Epithelial cell of esophagus (primary cell): ENCODE data around the gene TBX3.
A peak's percentile ranks its signal among the peaks of the same experiment; 100 is the strongest.

Source experiments
- DNase-seq: peaks from one replicate; pipeline ENCODE4 v3.0.0; 2010; ENCODE audit warnings: low read depth
- H3K4me3 ChIP-seq: 2 replicates; pipeline ENCODE4 v1.5.1; 2011; ENCODE audit warnings: mild to moderate bottlenecking, low read length, control low read depth
- TF ChIP-seq, protein P1 (sequence below): IDR thresholded peaks from 2 replicates; pipeline ENCODE4 v1.5.1; 2011; ENCODE audit warnings: low read depth, mild to moderate bottlenecking, low read length, control low read depth, inconsistent platforms; ENCODE audit not compliant: insufficient read depth; ENCODE audit errors: missing control alignments

Gene TBX3

DNA sequence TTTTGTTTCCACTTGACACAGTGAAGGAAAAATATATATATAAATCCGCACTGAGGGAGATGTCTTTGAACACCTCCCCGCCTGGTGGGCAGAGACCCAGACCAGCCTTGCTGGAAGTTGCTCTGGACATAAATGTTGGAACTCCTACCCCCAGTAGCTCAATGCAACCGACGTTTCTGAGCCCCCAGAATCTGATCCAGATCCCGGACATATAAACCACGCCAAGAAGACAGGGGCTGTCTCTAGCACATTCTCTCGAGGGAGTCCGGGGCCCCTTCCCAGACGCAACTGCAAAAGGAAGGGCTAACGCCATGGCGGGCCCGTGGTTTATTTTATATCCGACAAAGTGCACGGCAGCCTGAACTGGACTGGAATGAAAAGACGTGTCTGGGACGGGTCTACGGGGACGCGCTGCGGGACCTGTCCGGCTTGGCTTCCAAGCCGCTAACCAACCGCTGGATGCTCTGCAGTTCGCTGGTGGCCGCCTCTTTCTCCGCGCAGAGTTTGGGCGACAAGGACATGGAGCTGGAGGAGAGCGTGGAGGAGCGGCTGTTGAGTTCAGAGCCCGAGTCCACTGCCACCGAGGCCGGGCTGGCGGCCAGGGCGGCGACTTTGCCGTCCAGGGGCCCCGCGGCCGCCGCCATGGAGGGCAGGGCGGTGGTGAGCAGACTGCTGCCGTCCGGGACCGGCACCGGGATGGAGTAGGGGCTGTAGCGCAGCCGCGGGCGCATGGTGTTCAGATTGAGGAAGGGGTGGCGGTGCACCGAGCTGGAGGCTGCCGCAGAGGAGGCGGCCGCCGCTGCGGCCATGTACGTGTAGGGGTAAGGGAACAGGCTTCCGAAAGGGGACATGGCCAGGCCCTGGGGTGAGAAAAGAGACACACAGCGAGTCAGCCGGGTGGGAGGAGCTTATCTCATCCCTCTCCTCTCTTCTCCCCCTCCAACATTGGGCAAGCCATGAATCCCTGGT is 12.2 kb downstream of the TBX3 start:
- TF ChIP-seq, protein P1, sequence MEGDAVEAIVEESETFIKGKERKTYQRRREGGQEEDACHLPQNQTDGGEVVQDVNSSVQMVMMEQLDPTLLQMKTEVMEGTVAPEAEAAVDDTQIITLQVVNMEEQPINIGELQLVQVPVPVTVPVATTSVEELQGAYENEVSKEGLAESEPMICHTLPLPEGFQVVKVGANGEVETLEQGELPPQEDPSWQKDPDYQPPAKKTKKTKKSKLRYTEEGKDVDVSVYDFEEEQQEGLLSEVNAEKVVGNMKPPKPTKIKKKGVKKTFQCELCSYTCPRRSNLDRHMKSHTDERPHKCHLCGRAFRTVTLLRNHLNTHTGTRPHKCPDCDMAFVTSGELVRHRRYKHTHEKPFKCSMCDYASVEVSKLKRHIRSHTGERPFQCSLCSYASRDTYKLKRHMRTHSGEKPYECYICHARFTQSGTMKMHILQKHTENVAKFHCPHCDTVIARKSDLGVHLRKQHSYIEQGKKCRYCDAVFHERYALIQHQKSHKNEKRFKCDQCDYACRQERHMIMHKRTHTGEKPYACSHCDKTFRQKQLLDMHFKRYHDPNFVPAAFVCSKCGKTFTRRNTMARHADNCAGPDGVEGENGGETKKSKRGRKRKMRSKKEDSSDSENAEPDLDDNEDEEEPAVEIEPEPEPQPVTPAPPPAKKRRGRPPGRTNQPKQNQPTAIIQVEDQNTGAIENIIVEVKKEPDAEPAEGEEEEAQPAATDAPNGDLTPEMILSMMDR: no peak
- no peak for DNase-seq
- no peak overlapping the region for H3K4me3 ChIP-seq

DNA sequence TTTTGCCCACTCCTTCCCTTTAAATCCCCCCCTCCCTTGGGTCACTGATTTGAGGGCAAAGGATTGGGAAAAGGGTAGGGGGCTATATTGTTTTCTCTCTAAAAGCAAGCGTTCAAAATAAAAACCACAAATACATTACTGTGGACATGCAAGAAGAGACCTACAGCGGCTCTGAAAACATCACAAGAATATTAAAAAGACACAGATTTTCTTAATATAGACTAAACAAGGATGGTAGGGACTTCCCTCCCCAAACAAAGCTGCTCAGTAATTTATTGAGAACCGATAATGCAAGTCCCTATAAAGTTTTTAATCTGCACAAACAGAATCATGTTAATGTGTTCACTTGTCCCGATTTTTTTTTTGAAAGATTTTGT is 12.9 kb downstream of the TBX3 start:
- DNase-seq: no peak
- TF ChIP-seq, protein P1: no peak
- no peak overlapping the region for H3K4me3 ChIP-seq

DNA sequence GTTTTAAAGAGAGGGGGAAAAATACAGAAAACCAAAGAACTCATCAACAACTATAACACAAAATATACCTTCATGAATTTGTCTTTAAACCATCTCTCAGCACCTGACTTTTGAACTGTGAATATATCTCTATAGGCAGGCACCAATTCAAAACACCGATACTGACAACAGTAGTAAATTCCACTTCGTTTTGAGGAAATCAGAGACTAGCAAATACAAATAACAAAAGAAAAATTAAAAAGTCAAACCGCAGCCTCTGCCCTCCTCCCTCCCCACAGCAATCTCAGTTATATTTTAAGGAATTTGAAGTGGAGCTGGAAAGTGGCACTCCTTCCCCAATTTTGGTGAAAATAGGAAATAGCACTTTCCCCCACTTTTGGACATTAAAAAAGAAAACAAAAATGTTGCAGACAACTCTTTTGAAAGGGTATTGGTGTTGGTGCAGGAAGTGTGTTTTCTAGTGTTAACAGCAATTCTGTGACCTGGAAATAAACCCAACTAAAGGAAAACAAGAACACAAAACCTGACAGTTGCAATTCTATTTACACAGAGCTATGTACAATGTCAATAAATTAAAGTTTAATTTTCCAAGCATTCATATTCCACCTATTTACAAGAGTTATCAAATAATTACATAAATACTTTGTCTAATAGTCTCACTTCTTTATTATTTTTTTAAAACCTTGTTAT is 13.5 kb downstream of the TBX3 start:
- H3K4me3 ChIP-seq: no peak overlapping the region
- TF ChIP-seq, protein P1: no peak
- DNase-seq: no peak

DNA sequence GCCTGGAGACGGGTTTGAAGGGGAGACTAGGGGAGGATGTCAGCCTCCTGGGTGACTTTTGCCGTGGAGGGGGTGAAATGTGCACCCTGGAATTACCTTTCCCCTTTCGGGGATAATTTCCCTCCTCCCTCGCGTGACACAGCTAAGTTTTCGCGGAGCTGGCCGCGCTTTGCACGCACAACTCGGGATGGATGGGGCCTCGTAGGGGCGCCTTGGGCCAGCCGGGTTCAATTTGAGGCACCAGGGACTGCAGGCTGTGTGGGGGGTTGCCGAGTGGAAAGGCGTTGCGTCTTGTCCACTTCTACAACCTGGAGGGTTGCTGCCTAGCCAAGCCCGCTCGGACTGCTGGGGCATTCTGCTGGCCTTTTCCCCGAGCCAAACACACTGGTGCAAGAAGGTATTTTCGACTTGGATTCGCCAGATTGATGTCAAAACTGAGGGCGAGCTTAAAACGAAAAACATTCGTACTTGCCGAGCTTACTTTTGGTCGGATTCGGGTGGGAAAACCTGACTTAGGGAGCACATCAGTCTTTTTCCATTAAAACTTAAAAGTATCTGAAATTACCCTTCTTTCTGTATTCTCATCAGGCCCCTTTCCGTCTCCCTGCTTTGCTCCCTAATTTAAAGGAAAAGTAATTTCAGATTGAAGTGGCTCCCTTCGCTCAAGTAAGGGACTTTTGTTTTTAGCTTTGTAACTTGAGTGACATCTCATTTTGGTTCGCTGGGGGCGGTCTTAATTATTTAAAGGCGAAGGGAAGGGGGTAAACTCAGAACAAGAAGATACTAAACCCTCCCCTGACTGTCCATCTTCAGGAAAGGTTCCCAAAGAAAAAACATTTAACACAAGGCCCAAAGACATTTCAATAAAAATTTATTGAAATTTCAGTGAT is 14.3 kb downstream of the TBX3 start:
- no peak for DNase-seq
- H3K4me3 ChIP-seq: no peak overlapping the region

DNA sequence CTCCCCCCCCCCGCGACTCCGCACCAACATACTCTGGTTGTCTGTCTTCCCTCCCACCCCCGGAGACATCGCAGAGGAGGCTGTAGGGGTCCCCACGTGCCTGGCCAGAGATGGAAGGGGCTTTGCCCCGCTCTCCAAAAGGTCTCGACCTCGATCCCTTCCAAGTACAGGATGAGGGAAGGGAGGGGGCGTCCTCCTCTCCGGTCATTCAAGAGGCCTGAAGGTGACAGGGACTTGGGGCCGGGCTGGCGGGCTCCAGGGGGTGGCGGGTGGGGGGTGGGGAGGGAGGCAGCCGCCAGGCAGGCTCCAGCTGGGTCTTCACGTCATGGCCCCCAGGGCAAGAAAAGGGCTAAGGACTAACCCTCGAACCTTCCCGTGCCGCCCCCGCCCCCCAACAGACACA is 15.1 kb downstream of the TBX3 start:
- TF ChIP-seq, protein P1: no peak
- H3K4me3 ChIP-seq: no peak overlapping the region
- DNase-seq: no peak

More for the DNA sequence above, 14.3 kb downstream of the TBX3 start:
- TF ChIP-seq, protein P1: no peak

DNA sequence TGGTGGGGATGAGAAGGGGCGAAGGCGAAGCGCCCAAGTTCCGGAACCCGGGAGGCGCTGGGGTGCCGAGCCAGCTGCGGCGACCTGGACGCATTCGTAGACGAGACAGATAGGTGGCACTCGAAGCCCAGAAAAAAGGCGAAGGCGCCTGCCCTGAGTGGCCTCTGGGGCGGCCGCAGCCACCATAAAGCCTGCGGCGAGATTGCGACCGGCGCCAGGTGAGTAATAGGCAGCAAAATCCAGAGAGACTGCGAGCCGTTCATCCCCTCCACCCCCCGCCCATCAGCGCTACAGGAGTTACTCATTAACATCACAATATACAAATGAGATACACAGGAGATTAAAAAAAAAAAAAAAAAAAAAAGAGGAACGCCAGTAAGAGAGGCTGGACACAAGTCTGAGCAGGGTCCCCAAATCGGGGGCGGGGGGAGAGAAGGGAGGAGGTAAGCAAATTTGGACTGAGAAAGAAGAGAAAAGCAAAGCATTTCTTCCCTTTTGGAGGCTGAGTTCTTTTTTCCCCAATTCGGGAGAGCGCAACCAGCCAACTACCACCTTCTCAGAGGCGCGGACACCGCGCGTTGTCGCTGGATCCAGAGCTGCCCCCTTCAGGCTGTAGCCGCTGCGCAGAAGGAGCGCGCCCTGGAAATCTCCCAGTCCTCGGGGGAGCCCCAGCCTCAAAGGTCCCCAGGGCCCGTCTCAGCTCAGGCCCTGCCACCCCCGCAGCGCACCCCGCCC is 15.7 kb downstream of the TBX3 start:
- peak overlapping the region; percentile 50 for H3K4me3 ChIP-seq
- TF ChIP-seq, protein P1: peak; percentile 53
- peak; percentile 86 for DNase-seq
